Mucosa of gallbladder (tissue), 1 donor: Measurements from ENCODE around the gene TPRN. TPM values are rescaled to one million over a fixed set of nuclear protein-coding genes. Genes with fewer than 3 reads are reported as not detected.

Experiments used
- DNase-seq: peaks from one replicate; pipeline ENCODE4 v3.0.0-alpha.2; 2020; ENCODE audit warnings: low spot score
- total RNA-seq: library from RNA; stranded (reverse); gene quantifications from one replicate; pipeline ENCODE4 v1.2.1, GENCODE V29; 2021
- donor health status: DM: no; HTN: no; CAD: no.

Gene TPRN
- total RNA-seq, 1 donor from 2014 or later = 74.4 TPM

GRCh38 chr9:137189297-137190295, 10.9 kb downstream of the TPRN start:
- DNase-seq = no peak

GRCh38 chr9:137188490-137189296, 11.8 kb downstream of the TPRN start, which contains the start of the genes ANAPC2 and SSNA1:
Gene ANAPC2, minus strand, starts transcription at chr9:137188560. Its CDS starts 28 bp downstream, at chr9:137188532.
Gene SSNA1, plus strand, starts transcription at chr9:137188676. Its CDS starts 51 bp downstream, at chr9:137188727.
- peak; percentile 95 for DNase-seq

- no peak for DNase-seq
Measured at GRCh38 chr9:137188086-137188489, 12.5 kb downstream of the TPRN start.

- no peak for DNase-seq
Measured at GRCh38 chr9:137187386-137187785, 13.2 kb downstream of the TPRN start.

DNA sequence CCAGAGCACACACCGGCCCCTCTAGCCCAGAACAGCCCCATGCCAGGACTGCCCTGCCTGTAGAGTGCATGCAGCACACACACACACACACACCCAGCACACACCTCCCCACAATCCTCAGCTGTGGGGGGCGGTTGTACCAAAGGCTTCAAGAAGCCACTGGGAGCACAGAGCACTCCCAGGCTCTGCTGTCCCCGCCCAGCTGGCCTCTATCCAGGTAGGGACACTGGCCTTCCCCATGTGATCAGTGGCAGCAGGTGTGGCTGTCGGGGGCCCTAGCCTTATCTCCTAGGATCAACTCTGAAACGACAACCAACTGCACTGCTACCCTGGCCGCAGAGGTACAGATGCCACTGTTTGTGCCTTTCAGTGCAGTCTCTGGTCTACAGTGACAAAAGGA, 14.2 kb downstream of the TPRN start:
- no peak for DNase-seq

GRCh38 chr9:137185921-137186320, 14.6 kb downstream of the TPRN start:
- DNase-seq = no peak

- DNase-seq = no peak
Measured at GRCh38 chr9:137184881-137185660, 15.5 kb downstream of the TPRN start.

DNA sequence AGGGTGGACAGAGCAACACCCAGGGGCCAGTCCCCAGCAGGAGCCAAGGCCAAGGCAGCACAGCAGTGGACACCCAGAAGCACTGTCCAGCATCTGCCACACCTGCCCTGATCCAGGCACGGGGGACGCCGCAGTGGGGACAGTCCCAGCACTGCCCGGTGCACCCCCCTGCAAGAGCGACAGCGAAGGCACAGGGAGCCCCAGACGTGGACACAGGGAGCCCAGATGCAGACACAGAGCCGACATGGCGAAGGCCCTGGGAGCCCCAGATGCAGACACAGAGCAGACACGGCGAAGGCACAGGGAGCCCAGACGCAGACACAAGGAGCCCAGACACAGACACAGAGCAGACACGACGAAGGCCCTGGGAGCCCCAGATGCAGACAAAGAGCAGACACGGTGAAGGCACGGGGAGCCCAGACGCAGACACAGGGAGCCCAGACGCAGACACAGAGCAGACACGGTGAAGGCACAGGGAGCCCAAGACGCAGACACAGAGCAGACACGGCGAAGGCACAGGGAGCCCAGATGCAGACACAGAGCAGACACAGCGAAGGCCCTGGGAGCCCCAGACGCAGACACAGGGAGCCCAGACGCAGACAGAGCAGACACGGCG, 16.5 kb downstream of the TPRN start:
- DNase-seq = no peak

GRCh38 chr9:137182836-137183235, 17.7 kb downstream of the TPRN start:
- no peak for DNase-seq

- DNase-seq = no peak
Measured at GRCh38 chr9:137181680-137182079, 18.9 kb downstream of the TPRN start.

DNA sequence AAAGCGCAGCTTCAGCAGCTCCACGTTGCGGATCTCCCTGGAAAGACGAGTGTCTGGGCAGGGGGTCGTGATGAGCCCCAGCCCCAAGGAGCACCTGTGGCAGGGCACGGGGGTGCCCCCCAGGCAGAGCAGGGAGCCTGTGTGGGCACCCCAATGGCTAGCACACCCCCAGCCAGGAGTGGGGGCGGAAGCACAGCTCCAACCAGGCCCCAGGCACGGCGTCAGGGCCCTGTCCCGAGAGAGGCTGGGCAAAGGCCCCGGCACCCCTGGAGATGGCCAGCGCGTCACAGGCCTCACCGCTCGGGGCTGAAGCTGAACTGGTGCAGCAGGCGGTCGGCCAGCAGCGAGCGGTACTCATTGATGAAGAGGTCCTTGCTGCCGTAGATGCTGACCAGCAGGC, 20.1 kb downstream of the TPRN start:
- DNase-seq = no peak

DNA sequence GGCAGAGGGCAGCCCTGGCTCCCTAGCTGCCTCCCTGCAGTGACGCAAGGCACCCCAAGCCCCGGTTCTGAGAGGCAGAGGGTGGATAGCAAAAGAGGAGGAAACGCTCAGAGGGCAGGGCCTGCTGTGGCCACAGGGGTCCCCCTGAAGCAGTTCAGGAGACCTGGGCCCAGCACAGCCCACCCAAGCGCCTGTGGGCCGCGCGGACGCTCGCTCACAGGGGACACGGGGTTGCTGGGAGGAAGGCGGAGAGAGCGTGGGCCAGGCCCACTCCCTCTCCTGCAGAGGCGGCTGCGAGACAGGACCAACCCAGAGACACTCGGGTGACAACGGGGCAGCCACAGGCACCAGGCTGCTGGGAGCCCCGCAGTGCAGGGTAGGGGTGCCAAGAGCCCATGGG, 20.8 kb downstream of the TPRN start:
- DNase-seq = no peak

DNA sequence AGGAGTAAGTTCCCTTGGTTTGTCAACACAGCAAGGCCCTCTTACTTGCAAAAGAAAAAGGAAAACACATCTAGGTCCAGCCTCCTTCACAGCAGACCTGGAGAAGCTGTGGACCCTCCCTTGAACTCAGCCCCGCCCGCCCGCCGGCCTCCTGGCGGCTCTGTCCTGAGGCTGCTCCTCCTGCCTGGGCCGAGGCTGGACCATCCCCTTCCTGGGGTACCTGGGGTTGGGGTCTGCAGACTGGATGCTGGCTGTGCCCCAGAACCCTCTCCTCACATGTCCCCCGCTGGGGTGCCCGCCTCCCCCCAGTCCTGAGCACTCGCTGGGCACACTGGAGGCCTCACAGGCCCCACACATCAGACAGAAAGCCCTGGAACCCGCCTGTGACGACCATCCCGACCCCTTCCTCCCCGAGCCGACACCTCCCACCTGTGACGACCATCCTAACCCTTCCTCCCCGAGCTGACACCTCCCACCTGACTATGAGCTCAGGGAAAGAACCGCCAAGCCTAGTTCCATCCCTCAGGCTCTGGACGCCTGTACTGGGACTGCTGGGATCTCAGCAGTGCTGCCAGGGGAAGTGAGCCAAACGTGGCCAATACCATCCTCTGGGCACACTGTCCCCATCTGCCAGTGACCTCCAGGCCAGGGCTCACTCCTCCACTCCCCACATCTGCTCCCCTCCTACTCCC, 21.5 kb downstream of the TPRN start:
- DNase-seq = no peak

DNA sequence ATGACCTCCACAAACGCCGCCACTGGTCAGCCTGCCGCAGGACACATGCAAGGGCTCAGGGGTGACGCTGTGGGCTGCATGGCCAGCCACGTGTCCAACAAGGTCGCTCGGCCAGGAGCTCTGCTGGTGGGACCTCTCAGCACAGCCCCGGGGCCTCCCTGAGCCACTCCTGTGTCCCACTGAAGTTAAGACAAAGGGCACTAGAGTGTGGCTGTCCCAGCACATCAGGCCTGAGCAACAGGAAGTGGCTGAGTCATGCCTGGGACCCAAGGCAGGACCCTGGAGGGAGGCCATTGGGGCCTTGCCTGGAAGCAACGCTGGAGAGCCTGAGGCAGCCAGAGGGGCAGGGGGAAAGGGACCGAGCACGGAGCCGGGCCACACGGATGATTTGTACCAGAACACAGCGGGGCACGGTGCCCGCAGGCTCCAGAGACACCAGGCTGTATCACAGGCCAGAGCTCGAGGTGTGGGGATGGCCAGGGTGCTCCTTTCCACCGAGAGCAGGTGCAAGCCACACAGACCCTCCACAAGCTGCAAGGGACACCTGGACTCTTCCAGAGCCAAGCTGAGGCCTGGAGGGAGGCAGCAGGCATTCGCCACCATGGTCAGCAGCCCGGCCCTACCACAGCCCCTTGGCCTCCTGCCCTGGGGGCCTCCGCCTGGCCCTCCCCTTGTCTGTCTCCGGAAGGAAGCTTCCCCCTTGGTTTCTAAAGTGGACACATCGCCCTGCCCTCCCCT, 22.2 kb downstream of the TPRN start:
- no peak for DNase-seq

DNA sequence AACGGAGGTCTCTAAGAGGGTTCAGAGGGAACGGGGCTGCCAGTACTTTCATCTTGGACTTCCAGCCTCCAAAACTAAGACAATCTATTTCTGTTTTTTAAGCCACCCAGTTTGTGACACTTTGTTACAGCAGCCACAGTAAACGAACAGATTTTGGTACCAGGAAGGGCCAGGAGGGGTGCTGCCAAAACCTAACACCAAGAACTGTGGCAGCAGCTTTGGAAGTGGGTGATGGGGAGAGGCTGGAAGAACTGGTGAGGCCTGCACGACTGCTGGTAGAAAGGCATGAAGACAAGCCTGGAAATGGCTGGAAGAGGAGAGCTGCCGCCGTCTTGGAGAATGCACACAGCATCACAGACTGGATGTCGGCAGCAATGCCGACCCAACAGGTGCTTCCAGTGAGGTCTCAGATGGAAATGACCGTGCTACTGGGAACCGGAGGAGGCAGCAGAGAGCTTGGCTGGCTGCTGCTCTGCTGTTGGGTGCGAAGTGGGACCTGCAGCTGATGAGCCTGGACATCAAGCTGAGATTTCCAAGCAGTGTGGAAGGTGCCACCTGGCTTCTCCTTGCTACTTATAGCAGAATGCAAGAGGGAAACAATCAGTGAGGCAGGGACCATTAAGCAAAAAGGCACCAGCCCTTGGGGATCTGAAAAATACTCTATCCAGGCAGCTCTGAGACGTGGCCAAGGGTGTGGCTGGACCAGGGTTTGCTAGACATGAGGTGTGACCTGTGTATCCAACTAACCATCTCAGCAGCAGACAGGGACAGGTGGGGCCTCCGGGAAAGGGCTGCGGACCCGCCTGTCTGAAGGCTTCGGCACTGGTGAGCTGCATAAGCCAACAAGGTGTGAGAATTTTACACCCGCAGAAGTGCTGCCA, 24.0 kb downstream of the TPRN start:
- no peak for DNase-seq

DNA sequence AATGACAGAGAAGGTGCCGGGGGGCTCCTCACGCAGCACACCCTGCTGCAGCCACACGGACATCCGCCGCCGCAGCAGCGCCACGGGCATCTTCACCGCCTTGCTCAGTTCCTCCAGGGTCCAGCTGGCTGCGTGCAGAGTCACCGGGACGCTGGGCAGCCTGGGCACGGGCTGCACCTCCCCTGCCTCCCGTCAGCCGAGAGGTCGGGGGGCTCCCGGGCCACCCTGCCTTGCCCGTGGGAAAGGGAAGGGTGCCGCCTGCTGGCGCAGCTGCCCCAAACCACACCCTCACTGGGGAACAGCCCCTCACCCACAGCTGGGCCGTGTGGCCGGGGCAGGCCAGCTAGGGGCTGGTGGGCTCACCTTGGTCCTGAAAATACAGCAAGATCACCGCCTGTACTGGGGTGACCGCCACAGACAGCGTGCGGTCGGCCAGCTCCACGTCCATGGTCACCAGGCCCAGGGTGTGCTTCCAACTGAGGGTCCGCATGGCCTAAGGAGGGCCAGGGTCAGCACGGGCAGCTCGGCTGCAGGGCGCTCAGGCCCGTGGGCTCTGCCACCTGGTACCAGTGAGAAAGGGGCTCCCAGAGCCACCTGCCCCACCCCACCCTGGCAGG, 25.1 kb downstream of the TPRN start:
- DNase-seq = no peak

GRCh38 chr9:137174722-137175293, 25.7 kb downstream of the TPRN start:
- no peak for DNase-seq
